Measurements from ENCODE around the gene AARSD1.
"Not testable (repeated sequence)": the region's sequence is repeated elsewhere in the genome, so short reads cannot be mapped to it uniquely, and the experiment has no call there.

AARSD1 gene, protein sequence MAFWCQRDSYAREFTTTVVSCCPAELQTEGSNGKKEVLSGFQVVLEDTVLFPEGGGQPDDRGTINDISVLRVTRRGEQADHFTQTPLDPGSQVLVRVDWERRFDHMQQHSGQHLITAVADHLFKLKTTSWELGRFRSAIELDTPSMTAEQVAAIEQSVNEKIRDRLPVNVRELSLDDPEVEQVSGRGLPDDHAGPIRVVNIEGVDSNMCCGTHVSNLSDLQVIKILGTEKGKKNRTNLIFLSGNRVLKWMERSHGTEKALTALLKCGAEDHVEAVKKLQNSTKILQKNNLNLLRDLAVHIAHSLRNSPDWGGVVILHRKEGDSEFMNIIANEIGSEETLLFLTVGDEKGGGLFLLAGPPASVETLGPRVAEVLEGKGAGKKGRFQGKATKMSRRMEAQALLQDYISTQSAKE

DNA sequence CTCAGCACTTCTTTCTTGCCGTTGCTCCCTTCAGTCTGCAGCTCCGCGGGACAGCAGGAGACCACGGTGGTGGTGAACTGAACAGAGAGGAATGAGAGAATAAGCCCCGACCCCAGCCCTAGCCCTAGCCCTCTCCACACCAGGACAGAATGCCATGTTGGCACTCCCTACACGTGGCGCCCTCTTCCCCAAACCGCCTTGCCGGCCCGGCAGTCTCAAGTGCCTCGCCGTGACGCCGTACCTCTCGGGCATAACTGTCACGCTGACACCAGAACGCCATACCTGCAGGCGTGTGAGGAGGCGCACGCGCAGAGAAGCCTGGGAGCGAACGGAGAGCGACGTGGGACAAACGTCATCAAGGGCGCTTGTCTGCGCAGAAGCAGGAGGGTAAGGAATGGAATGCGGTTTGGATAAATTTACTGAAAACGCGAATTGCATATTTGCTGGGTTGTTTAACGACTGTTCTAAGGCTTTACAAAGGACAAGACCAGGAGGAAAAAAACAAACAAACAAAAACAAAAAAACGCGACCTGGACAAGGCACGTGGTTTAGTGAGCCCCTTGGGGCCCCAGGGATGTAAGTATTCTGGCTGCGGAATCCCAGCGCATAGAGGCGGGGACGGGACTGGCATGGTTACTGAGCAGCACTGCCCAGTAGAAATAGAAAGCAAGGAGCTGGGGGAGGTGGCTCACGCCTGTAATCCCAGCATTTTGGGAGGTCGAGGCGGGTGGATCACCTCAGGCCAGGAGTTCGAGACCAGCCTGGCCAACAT lies at the start of gene AARSD1:
AARSD1 (minus strand) TSS at position 294 of the 772 bp plus-strand sequence; CDS start at position 280, 14 bp downstream.
- peak; percentile 87 for DNase-seq (ENCODE audit: low spot score)

DNA sequence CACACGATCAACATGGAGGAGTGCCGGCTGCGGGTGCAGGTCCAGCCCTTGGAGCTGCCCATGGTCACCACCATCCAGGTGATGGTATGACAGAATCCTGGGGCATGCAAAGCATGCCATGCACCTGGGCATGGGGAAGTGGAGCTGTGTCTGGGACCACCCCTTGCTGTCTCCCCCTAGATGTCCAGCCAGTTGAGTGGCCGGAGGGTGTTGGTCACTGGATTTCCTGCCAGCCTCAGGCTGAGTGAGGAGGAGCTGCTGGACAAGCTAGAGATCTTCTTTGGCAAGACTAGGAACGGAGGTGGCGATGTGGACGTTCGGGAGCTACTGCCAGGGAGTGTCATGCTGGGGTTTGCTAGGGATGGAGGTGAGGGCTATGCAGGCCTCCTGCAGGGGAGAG lies 49.0 kb upstream of the AARSD1 start:
- no peak for DNase-seq (ENCODE audit: low spot score)

- no peak for DNase-seq (ENCODE audit: low spot score)
These were observed 47.6 kb upstream of the AARSD1 start for GRCh38 chr17:43011728-43012472.

- no peak for DNase-seq (ENCODE audit: low spot score)
These were observed 46.5 kb upstream of the AARSD1 start for GRCh38 chr17:43010667-43011308.

GRCh38 chr17:43006639-43007551 lies 42.6 kb upstream of the AARSD1 start, which contains the start of gene IFI35:
TSS of gene IFI35 (plus strand) at chr17:43006784. CDS start at chr17:43006948, 164 bp downstream.
- DNase-seq (ENCODE audit: low spot score), result peak; percentile 83

DNA sequence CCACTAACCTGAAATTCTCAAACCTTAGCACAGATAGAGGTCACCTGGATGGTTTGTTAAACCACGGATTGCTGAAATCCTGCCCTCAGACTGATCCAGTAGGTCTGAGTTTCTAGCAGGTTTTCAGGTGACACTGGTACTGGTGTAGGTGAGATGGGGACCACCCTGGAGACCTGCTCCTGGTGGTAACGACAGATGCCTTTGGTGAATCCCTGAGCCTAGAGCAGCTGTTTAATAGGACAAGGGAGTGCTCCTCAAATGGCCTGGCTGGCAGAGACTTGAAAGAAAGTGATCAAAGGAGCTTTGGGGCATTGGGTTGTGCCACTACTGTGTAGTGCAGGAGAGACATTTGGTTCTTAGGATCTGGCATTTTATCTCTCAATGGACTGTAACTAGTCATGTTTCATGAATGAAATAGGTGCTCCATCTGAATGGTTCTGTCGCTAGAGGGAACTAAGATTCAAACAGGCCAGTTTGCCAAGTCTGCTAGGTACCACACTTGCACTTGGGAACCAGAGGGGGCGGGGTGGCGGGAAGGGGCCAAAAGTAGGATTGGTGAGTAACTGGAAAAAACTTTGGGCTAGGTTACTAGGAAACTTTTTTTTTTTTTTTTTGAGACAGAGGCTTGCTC lies 39.4 kb upstream of the AARSD1 start:
- DNase-seq (ENCODE audit: low spot score), result no peak

GRCh38 chr17:43000894-43001293 lies 36.6 kb upstream of the AARSD1 start:
- DNase-seq (ENCODE audit: low spot score), result not testable (repeated sequence)

DNA sequence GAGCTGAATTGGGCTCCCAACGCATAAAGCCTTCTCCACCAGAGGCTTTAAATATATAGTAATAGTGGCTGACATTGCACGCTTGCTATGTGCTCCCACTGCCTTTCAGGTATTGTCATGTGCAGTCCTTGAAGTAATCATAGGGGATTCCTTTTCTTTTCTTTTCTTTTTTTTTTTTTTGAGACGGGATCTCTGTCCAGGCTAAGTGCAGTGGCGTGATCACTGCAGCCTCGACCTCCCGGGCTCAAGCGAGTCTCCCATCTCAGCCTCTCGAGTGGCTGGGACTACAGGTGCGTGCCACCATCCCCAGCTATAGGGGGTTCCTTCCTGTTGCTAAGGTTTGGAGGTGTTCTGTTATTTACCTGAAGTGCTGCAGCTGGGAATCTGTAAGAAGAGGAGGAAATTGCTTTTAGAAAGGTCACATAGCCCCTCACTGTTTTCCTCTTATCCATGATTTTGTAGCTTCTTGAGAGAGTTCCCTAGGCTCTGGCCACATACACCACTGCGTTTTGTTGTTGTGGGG lies 34.8 kb upstream of the AARSD1 start:
- DNase-seq (ENCODE audit: low spot score), result no peak

DNA sequence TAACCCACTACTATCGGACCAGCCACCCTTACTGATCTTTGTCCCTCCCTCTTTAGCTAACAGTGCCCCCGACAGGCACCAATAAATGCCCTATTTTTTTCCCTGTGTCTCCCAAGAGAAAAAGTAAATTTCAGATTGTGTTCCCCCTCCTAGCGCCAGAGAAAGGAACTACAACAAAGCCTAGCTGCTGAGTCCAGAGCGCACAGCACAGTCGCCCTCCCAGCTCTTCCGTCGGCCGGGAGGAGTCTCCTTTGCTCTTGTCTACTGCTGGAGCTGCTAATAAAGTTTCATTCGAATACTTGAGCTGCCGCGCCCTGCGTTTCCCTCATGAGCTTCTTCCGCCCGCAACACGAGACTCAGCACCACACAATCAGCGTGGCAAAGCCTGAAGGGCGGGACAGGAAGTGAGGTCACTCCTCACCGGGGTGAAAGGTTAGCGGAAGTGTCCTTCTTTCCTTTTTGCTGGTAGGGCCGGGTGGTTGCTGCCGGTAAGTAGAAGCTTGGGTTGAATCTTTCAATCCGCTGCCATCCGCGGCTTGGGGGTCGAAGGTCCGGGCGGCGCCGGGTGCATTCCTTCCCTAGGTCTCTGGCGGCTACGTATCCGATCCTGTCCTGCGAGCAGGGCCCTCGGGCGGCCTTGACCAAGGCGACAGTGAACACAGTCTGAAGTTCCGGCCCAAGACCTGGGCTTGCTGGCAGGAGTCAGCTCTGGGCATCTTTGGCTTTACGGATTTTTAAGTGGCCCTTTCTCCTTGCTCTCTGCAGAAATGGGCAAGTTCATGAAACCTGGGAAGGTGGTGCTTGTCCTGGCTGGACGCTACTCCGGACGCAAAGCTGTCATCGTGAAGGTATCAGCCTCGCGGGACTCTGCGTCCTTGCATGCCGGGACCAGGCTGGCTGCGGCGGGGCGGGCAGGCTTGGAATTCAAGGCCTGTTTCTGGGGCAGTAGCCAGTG lies 34.0 kb upstream of the AARSD1 start, which contains the start of gene RPL27:
RPL27 (plus strand) TSS at position 436 of the 955 bp plus-strand sequence; CDS start at position 768, 332 bp downstream.
- peak; percentile 94 for DNase-seq (ENCODE audit: low spot score)

GRCh38 chr17:42997390-42997983 lies 33.2 kb upstream of the AARSD1 start:
- DNase-seq (ENCODE audit: low spot score), result no peak

- not testable (repeated sequence) for DNase-seq (ENCODE audit: low spot score)
These were observed 29.7 kb upstream of the AARSD1 start for GRCh38 chr17:42993913-42994312.

DNA sequence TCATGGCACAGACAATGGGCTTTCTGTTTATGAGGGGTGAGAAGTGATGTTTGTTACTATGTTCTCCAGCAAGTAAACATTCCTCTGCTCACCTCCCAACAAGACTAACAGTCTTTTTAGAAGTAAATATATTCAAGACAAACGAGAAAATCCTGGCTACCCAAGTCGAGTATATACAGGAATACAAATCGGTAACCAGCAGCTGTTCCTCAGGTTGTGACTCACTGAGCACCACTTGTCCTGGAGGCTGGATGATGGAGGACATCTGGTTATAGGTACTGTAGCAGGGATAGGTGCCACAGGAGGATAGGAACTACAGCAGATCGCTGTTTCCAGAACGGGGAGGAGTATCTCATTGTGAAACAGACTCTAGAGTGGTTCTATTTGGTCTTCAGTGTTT lies 28.6 kb upstream of the AARSD1 start:
- DNase-seq (ENCODE audit: low spot score), result no peak

GRCh38 chr17:42991471-42991870 lies 27.2 kb upstream of the AARSD1 start:
- no peak for DNase-seq (ENCODE audit: low spot score)

DNA sequence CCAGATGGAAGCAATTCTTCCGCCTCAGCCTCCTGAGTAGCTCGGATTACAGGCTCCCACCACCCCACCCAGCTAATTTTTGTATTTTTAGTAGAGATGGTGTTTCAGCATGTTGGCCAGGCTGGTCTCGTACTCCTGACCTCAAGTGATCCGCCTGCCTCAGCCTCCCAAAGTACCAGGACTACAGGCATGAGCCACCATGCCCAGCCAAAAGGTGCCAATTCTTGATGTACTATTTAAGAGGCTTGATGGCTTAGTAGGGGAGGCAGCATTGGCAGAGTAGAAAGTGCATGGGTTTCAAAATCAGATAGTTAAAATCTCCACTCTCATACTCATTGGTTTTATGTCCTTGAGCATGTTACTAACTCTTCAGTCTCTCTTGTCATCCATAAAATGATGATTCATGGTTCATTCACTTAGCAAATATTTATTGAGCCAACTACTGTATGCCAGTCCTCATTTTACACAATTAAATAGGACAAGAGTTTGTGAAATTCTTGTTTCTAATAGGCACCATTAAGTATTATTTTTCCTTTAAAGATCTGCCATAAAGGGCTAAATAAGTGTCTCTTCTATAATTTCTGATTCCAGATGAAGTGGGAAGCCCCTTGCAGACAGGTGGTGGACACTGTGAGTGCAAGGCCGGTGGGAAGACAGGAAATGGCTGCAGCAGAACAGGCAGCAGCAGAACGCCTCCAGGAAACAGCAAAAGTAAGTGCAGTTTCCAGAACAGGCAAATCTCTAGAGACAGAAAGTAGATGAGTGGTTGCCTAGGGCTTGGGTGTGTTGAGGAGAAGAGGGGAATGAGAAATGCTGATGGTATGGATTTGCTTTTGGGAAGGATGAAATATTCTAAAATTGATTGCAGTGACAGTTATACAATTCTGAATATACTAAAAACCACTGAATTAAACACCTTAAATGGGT lies 25.7 kb upstream of the AARSD1 start:
- DNase-seq (ENCODE audit: low spot score), result no peak

DNA sequence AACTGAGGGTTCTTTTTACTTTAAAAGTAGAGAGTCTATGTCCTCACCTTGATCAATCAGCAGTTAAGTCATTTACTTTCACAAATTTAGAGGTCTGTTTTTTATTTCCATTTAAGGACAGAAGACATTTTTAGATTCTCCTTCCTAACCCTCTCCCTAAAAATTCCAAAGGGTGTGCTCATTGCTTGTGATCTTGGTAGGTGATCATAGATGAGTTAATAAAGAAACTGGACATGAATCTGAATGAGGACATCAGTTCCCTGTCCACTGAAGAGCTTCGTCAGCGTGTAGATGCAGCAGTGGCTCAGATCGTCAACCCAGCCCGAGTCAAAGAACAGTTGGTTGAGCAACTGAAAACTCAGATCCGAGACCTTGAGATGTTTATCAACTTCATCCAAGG lies 24.9 kb upstream of the AARSD1 start:
- no peak for DNase-seq (ENCODE audit: low spot score)

DNA sequence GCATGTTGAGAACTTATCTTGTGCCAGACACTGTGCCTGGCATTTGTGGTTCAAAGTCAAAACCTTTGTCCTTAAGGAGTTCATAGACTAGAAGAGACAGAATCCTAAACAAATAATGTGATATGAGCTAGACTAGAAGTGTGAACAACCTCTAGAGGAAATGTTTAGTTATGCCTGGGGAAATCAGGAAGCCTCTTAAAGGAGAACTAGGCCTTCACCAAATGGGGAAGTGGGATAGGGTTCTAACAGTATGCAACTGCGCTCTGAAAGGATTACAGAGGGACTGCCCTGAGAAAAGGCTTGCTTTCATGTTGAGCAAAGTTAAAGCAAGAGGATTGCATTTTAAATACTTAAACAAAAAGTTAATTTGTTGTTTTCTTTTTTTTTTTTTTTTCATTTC lies 21.0 kb upstream of the AARSD1 start:
- peak; percentile 76 for DNase-seq (ENCODE audit: low spot score)

DNA sequence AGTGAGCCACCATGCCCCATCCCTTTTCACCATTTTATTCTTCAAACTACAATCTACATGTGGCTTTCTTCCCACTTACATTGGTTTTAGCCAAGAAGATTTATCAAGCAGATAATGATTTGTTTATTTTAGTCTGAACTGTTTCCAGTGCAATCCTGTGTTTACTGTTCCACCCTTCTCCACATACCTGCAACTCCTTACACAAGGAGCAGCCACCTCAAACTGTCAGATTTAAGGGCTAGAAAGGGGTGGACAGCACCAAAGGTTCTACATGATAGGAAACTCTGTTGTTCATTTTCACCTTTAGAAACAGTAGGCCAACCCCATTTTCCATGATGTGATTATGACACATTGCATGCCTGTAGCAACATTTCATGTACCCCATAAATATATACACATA lies 18.0 kb upstream of the AARSD1 start:
- no peak for DNase-seq (ENCODE audit: low spot score)

Data from germinal center (tissue), 1 donor.